GM19099 (cell line): ENCODE data around the gene SLC5A4.

Source experiments
- POLR2A ChIP-seq: IDR thresholded peaks from 3 replicates; pipeline ENCODE4 v1.6.1; 2011; ENCODE audit warnings: low read depth; ENCODE audit not compliant: insufficient read length; ENCODE audit errors: extremely low read depth

SLC5A4 gene

GRCh38 chr22:32255217-32255616 is at the start of gene SLC5A4:
SLC5A4 (minus strand) TSS chr22:32255347; CDS start chr22:32255329, 18 bp downstream.
- TF ChIP-seq POLR2A: no peak

GRCh38 chr22:32286290-32286840 is 31.2 kb upstream of the SLC5A4 start:
- no peak for TF ChIP-seq POLR2A

- no peak for TF ChIP-seq POLR2A
Measured at GRCh38 chr22:32281072-32281471, 25.9 kb upstream of the SLC5A4 start.

GRCh38 chr22:32271389-32271788 is 16.2 kb upstream of the SLC5A4 start:
- no peak for TF ChIP-seq POLR2A

GRCh38 chr22:32270641-32271369 is 15.7 kb upstream of the SLC5A4 start:
- TF ChIP-seq POLR2A: no peak

- TF ChIP-seq POLR2A: no peak
Measured at GRCh38 chr22:32269316-32269715, 14.2 kb upstream of the SLC5A4 start.

GRCh38 chr22:32267011-32267410 is 11.9 kb upstream of the SLC5A4 start:
- TF ChIP-seq POLR2A: no peak

- no peak for TF ChIP-seq POLR2A
Measured at GRCh38 chr22:32265882-32266767, 11.0 kb upstream of the SLC5A4 start.

GRCh38 chr22:32261306-32261705 is 6.2 kb upstream of the SLC5A4 start:
- TF ChIP-seq POLR2A: no peak

GRCh38 chr22:32258791-32259190 is 3.6 kb upstream of the SLC5A4 start:
- no peak for TF ChIP-seq POLR2A

- TF ChIP-seq POLR2A: no peak
Measured at GRCh38 chr22:32255726-32256125, 579 bp upstream of the SLC5A4 start.

GRCh38 chr22:32249231-32249630 is 5.9 kb downstream of the SLC5A4 start:
- TF ChIP-seq POLR2A: no peak

- TF ChIP-seq POLR2A: no peak
Measured at GRCh38 chr22:32248276-32248675, 6.9 kb downstream of the SLC5A4 start.

GRCh38 chr22:32246166-32246565 is 9.0 kb downstream of the SLC5A4 start:
- no peak for TF ChIP-seq POLR2A

GRCh38 chr22:32245042-32245441 is 10.1 kb downstream of the SLC5A4 start:
- TF ChIP-seq POLR2A: no peak

- TF ChIP-seq POLR2A: no peak
Measured at GRCh38 chr22:32244547-32244946, 10.6 kb downstream of the SLC5A4 start.
